ENCODE results near the gene HSBP1L1. TPM values are rescaled to one million over a fixed set of nuclear protein-coding genes. Genes with fewer than 3 reads are reported as not detected.

Gene HSBP1L1
- total RNA-seq, 1 donor from 2014 or later, result 8.1 TPM

GRCh38 chr18:79924814-79925731 is 39.4 kb upstream of the HSBP1L1 start:
- H3K27me3 Mint-ChIP-seq, result no peaks in the 10 kb centered on the region
- intact Hi-C loops (cut with micrococcal nuclease), result no loop called here
- H3K36me3 Mint-ChIP-seq (ENCODE audit: low read depth), result peaks cover 50% of the 10 kb centered on the region
- DNase-seq, result no peak
- no peak overlapping the region for H3K4me3 Mint-ChIP-seq
- no peaks in the 10 kb centered on the region for H3K4me1 Mint-ChIP-seq
- no peak overlapping the region for H3K27ac Mint-ChIP-seq
- H3K9me3 Mint-ChIP-seq, result peaks cover 11% of the 10 kb centered on the region

- H3K4me1 Mint-ChIP-seq, result no peaks in the 10 kb centered on the region
- DNase-seq, result no peak
Observed at GRCh38 chr18:79926306-79926705, 38.1 kb upstream of the HSBP1L1 start.

GRCh38 chr18:79926715-79927606 is 37.5 kb upstream of the HSBP1L1 start:
- no peak for DNase-seq
- intact Hi-C loops (cut with micrococcal nuclease), result no loop called here
- Mint-ChIP-seq H3K4me1 (no peaks in the 10 kb centered on the region), H3K27me3 (no peaks in the 10 kb centered on the region), H3K4me3 (no peak overlapping the region), H3K9me3 (peaks cover 17% of the 10 kb centered on the region), H3K36me3 (ENCODE audit: low read depth) (peaks cover 56% of the 10 kb centered on the region), H3K27ac (no peak overlapping the region)

More at GRCh38 chr18:79926306-79926705, 38.1 kb upstream of the HSBP1L1 start:
- no peak overlapping the region for H3K27ac Mint-ChIP-seq
- no peaks in the 10 kb centered on the region for H3K27me3 Mint-ChIP-seq
- intact Hi-C loops (cut with micrococcal nuclease), result no loop called here
- H3K36me3 Mint-ChIP-seq (ENCODE audit: low read depth), result peaks cover 58% of the 10 kb centered on the region
- H3K4me3 Mint-ChIP-seq, result no peak overlapping the region
- peaks cover 14% of the 10 kb centered on the region for H3K9me3 Mint-ChIP-seq

- peaks cover 61% of the 10 kb centered on the region for H3K36me3 Mint-ChIP-seq (ENCODE audit: low read depth)
- H3K4me3 Mint-ChIP-seq, result no peak overlapping the region
- no peak for DNase-seq
- H3K9me3 Mint-ChIP-seq, result peaks cover 17% of the 10 kb centered on the region
- H3K4me1 Mint-ChIP-seq, result no peaks in the 10 kb centered on the region
- intact Hi-C loops (cut with micrococcal nuclease), result no loop called here
- H3K27ac Mint-ChIP-seq, result no peak overlapping the region
- no peaks in the 10 kb centered on the region for H3K27me3 Mint-ChIP-seq
Observed at GRCh38 chr18:79927607-79928562, 36.6 kb upstream of the HSBP1L1 start.

- H3K36me3 Mint-ChIP-seq (ENCODE audit: low read depth), result peaks cover 63% of the 10 kb centered on the region
- intact Hi-C loops (cut with micrococcal nuclease), result no loop called here
- peaks cover 21% of the 10 kb centered on the region for H3K9me3 Mint-ChIP-seq
Observed at GRCh38 chr18:79928563-79928960, 35.9 kb upstream of the HSBP1L1 start.

GRCh38 chr18:79930020-79930642 is 34.3 kb upstream of the HSBP1L1 start:
- H3K9me3 Mint-ChIP-seq, result peaks cover 21% of the 10 kb centered on the region
- no peak for DNase-seq
- H3K36me3 Mint-ChIP-seq (ENCODE audit: low read depth), result peaks cover 73% of the 10 kb centered on the region
- H3K4me1 Mint-ChIP-seq, result no peaks in the 10 kb centered on the region
- intact Hi-C loops (cut with micrococcal nuclease), result no loop called here
- no peak overlapping the region for H3K4me3 Mint-ChIP-seq
- H3K27me3 Mint-ChIP-seq, result no peaks in the 10 kb centered on the region
- no peak overlapping the region for H3K27ac Mint-ChIP-seq

More at GRCh38 chr18:79928563-79928960, 35.9 kb upstream of the HSBP1L1 start:
- Mint-ChIP-seq H3K27me3 (no peaks in the 10 kb centered on the region), H3K4me3 (no peak overlapping the region), H3K27ac (no peak overlapping the region), H3K4me1 (no peaks in the 10 kb centered on the region)
- DNase-seq, result no peak

- intact Hi-C loops (cut with micrococcal nuclease), result no loop called here
- Mint-ChIP-seq H3K36me3 (ENCODE audit: low read depth) (peaks cover 83% of the 10 kb centered on the region), H3K27me3 (no peaks in the 10 kb centered on the region), H3K4me1 (no peaks in the 10 kb centered on the region), H3K9me3 (peaks cover 21% of the 10 kb centered on the region), H3K27ac (no peak overlapping the region), H3K4me3 (no peak overlapping the region)
- DNase-seq, result no peak
Observed at GRCh38 chr18:79931475-79931874, 33.0 kb upstream of the HSBP1L1 start.

- Mint-ChIP-seq H3K4me1 (no peaks in the 10 kb centered on the region), H3K27me3 (no peaks in the 10 kb centered on the region), H3K4me3 (no peak overlapping the region), H3K36me3 (ENCODE audit: low read depth) (peaks cover 90% of the 10 kb centered on the region), H3K9me3 (peaks cover 24% of the 10 kb centered on the region), H3K27ac (no peak overlapping the region)
- intact Hi-C loops (cut with micrococcal nuclease), result no loop called here
- no peak for DNase-seq
Observed at GRCh38 chr18:79932907-79933306, 31.5 kb upstream of the HSBP1L1 start.

- DNase-seq, result no peak
- Mint-ChIP-seq H3K4me1 (no peaks in the 10 kb centered on the region), H3K9me3 (peaks cover 22% of the 10 kb centered on the region), H3K4me3 (no peak overlapping the region), H3K27ac (no peak overlapping the region), H3K36me3 (ENCODE audit: low read depth) (peaks cover 92% of the 10 kb centered on the region), H3K27me3 (no peaks in the 10 kb centered on the region)
- intact Hi-C loops (cut with micrococcal nuclease), result no loop called here
Observed at GRCh38 chr18:79933765-79934164, 30.7 kb upstream of the HSBP1L1 start.

GRCh38 chr18:79934311-79935097 is 29.9 kb upstream of the HSBP1L1 start:
- intact Hi-C loops (cut with micrococcal nuclease), result no loop called here
- no peak for DNase-seq
- Mint-ChIP-seq H3K36me3 (ENCODE audit: low read depth) (peaks cover 92% of the 10 kb centered on the region), H3K4me1 (no peaks in the 10 kb centered on the region), H3K9me3 (peaks cover 18% of the 10 kb centered on the region), H3K4me3 (no peak overlapping the region), H3K27ac (no peak overlapping the region), H3K27me3 (no peaks in the 10 kb centered on the region)

GRCh38 chr18:79935098-79935480 is 29.4 kb upstream of the HSBP1L1 start:
- Mint-ChIP-seq H3K27me3 (no peaks in the 10 kb centered on the region), H3K9me3 (peaks cover 13% of the 10 kb centered on the region), H3K36me3 (ENCODE audit: low read depth) (peaks cover 92% of the 10 kb centered on the region), H3K27ac (no peak overlapping the region), H3K4me1 (no peaks in the 10 kb centered on the region), H3K4me3 (no peak overlapping the region)
- no peak for DNase-seq
- intact Hi-C loops (cut with micrococcal nuclease), result no loop called here

GRCh38 chr18:79935499-79935898 is 28.9 kb upstream of the HSBP1L1 start:
- intact Hi-C loops (cut with micrococcal nuclease), result no loop called here
- no peak for DNase-seq
- peaks cover 12% of the 10 kb centered on the region for H3K9me3 Mint-ChIP-seq
- no peak overlapping the region for H3K4me3 Mint-ChIP-seq
- H3K27me3 Mint-ChIP-seq, result no peaks in the 10 kb centered on the region
- H3K27ac Mint-ChIP-seq, result no peak overlapping the region
- no peaks in the 10 kb centered on the region for H3K4me1 Mint-ChIP-seq
- peaks cover 88% of the 10 kb centered on the region for H3K36me3 Mint-ChIP-seq (ENCODE audit: low read depth)

All from activated CD4-positive, alpha-beta T cell treated with anti-CD3 and anti-CD28 coated beads, Interleukin-2, amount 10 ng/mL, durations not matched to agents 24 days and 14 days (primary cell).